H9 (cell line): ENCODE measurements around the gene RPS27. TPM values are rescaled to one million over a fixed set of nuclear protein-coding genes. Genes with fewer than 3 reads are reported as not detected.

Experiments used
- DNase-seq: peaks from one replicate; pipeline ENCODE4 v3.0.0-alpha.2; 2017
- H2AFZ ChIP-seq: one replicate; pipeline ENCODE4 v1.6.1; 2013; ENCODE audit warnings: mild to moderate bottlenecking, low read length, control low read depth, moderate library complexity
- H2AK5ac ChIP-seq: 2 replicates; pipeline ENCODE4 v1.6.1; 2013; ENCODE audit warnings: low read length, control low read depth, mixed read lengths; ENCODE audit not compliant: insufficient read length
- H2BK120ac ChIP-seq: one replicate; pipeline ENCODE4 v1.6.1; 2013; ENCODE audit warnings: low read depth, mild to moderate bottlenecking, low read length, control low read depth, inconsistent platforms; ENCODE audit not compliant: poor library complexity, severe bottlenecking
- H2BK12ac ChIP-seq: 2 replicates; pipeline ENCODE4 v1.6.1; 2013; ENCODE audit warnings: low read length, control low read depth, mixed read lengths, low read depth; ENCODE audit not compliant: insufficient read length
- H2BK15ac ChIP-seq: 2 replicates; pipeline ENCODE4 v1.6.1; 2013; ENCODE audit warnings: low read depth, low read length, control low read depth
- H2BK20ac ChIP-seq: one replicate; pipeline ENCODE4 v1.6.1; 2013; ENCODE audit warnings: low read depth, mild to moderate bottlenecking, low read length, control low read depth, inconsistent platforms; ENCODE audit not compliant: poor library complexity, severe bottlenecking
- H2BK5ac ChIP-seq: 2 replicates; pipeline ENCODE4 v1.6.1; 2013; ENCODE audit warnings: low read length, control low read depth, mixed read lengths; ENCODE audit not compliant: insufficient read length
- H3K14ac ChIP-seq: 2 replicates; pipeline ENCODE4 v1.6.1; 2013; ENCODE audit warnings: low read length, control low read depth; ENCODE audit not compliant: insufficient read depth
- H3K18ac ChIP-seq: 2 replicates; pipeline ENCODE4 v1.6.1; 2013; ENCODE audit warnings: low read depth, mild to moderate bottlenecking, mixed read lengths, low read length, control low read depth; ENCODE audit not compliant: insufficient read length
- H3K23ac ChIP-seq: 2 replicates; pipeline ENCODE4 v1.6.1; 2013; ENCODE audit warnings: low read length, control low read depth, mixed read lengths, low read depth; ENCODE audit not compliant: insufficient read length
- H3K23me2 ChIP-seq: 2 replicates; pipeline ENCODE4 v1.6.1; 2013; ENCODE audit warnings: low read depth, mild to moderate bottlenecking, mixed read lengths, low read length, control low read depth; ENCODE audit not compliant: insufficient read length, poor library complexity, severe bottlenecking
- H3K27ac ChIP-seq: 2 replicates; pipeline ENCODE4 v1.5.1; 2013; ENCODE audit warnings: low read length, control low read depth, mixed read lengths, low read depth; ENCODE audit not compliant: insufficient read length
- H3K27me3 ChIP-seq: 2 replicates; pipeline ENCODE4 v1.6.1; 2013; ENCODE audit warnings: low read length, control low read depth, inconsistent platforms; ENCODE audit not compliant: insufficient read depth
- H3K4ac ChIP-seq: 2 replicates; pipeline ENCODE4 v1.6.1; 2013; ENCODE audit warnings: low read depth, mild to moderate bottlenecking, control low read depth, inconsistent platforms, low read length, moderate library complexity
- H3K4me1 ChIP-seq: 2 replicates; pipeline ENCODE4 v1.6.1; 2013; ENCODE audit warnings: low read length, control low read depth, inconsistent platforms; ENCODE audit not compliant: insufficient read depth
- H3K4me2 ChIP-seq: 2 replicates; pipeline ENCODE4 v1.6.1; 2013; ENCODE audit warnings: low read length, control low read depth, mixed read lengths; ENCODE audit not compliant: insufficient read length, insufficient read depth
- H3K56ac ChIP-seq: 2 replicates; pipeline ENCODE4 v1.6.1; 2013; ENCODE audit warnings: low read depth, mild to moderate bottlenecking, mixed read lengths, low read length, control low read depth; ENCODE audit not compliant: insufficient read length
- H3K79me1 ChIP-seq: 2 replicates; pipeline ENCODE4 v1.6.1; 2013; ENCODE audit warnings: low read depth, mild to moderate bottlenecking, moderate library complexity, low read length, control low read depth, inconsistent platforms; ENCODE audit not compliant: insufficient read depth, poor library complexity, severe bottlenecking
- H3K79me2 ChIP-seq: 2 replicates; pipeline ENCODE4 v1.6.1; 2013; ENCODE audit warnings: low read length, control low read depth, inconsistent platforms; ENCODE audit not compliant: insufficient read depth
- H3K9ac ChIP-seq: 2 replicates; pipeline ENCODE4 v1.6.1; 2013; ENCODE audit warnings: low read length, control low read depth, mixed read lengths; ENCODE audit not compliant: insufficient read length; ENCODE audit errors: extremely low read depth
- H3K9me3 ChIP-seq: one replicate; pipeline ENCODE4 v1.6.1; 2013; ENCODE audit warnings: low read depth, low read length, inconsistent platforms; ENCODE audit not compliant: control insufficient read depth
- H3T11ph ChIP-seq: one replicate; pipeline ENCODE4 v1.6.1; 2013; ENCODE audit warnings: mild to moderate bottlenecking, low read length, control low read depth, inconsistent platforms
- H4K20me1 ChIP-seq: one replicate; pipeline ENCODE4 v1.6.1; 2013; ENCODE audit not compliant: control insufficient read depth, insufficient read length, insufficient read depth
- H4K5ac ChIP-seq: 2 replicates; pipeline ENCODE4 v1.6.1; 2013; ENCODE audit warnings: low read depth, mild to moderate bottlenecking, mixed read lengths, low read length, control low read depth; ENCODE audit not compliant: insufficient read length
- H4K8ac ChIP-seq: replicated peaks from 2 replicates; pipeline ENCODE4 v1.6.1; 2013; ENCODE audit warnings: low read length, control low read depth, mixed read lengths, low read depth; ENCODE audit not compliant: insufficient read length
- H4K91ac ChIP-seq: 2 replicates; pipeline ENCODE4 v1.6.1; 2013; ENCODE audit warnings: low read depth, mild to moderate bottlenecking, moderate library complexity, mixed read lengths, low read length, control low read depth; ENCODE audit not compliant: insufficient read length
- H3K27ac Mint-ChIP-seq, 3 experiments: 2 replicates in 2 of 3; 3 replicates in 1 of 3; pipeline ENCODE4 v1.8.0; 2020 to 2021; ENCODE audit warnings: mixed read lengths in 3 of 3, mild to moderate bottlenecking in 1 of 3, moderate library complexity in 1 of 3
- H3K27me3 Mint-ChIP-seq: 2 replicates; pipeline ENCODE4 v1.8.0; 2021; ENCODE audit warnings: low read depth, mild to moderate bottlenecking, moderate library complexity, mixed read lengths
- H3K36me3 Mint-ChIP-seq, 3 experiments: 2 replicates in 2 of 3; 3 replicates in 1 of 3; pipeline ENCODE4 v1.8.0; 2020 to 2021; ENCODE audit warnings: low read depth in 3 of 3, mixed read lengths in 3 of 3; ENCODE audit not compliant: insufficient read depth in 1 of 3
- H3K4me1 Mint-ChIP-seq, 2 experiments: 2 replicates each; pipeline ENCODE4 v1.8.0; 2020; ENCODE audit warnings: mixed read lengths in 2 of 2
- H3K4me3 Mint-ChIP-seq, 2 experiments: 2 replicates in 1 of 2; 3 replicates in 1 of 2; pipeline ENCODE4 v1.8.0; 2020 to 2021; ENCODE audit warnings: mild to moderate bottlenecking in 2 of 2, mixed read lengths in 2 of 2, moderate library complexity in 1 of 2
- H3K9me3 Mint-ChIP-seq, 2 experiments: 2 replicates in 1 of 2; 3 replicates in 1 of 2; pipeline ENCODE4 v1.8.0; 2020; ENCODE audit warnings: mild to moderate bottlenecking in 2 of 2, mixed read lengths in 2 of 2, moderate library complexity in 1 of 2
- WGBS: extraction: QIAGEN DNeasy Blood & Tissue Kit; methylation state at CpG from one replicate; pipeline ENCODE4 v1.1.7; 2013; ENCODE audit warnings: missing lambda C conversion rate, low lambda C conversion rate, mixed read lengths; ENCODE audit not compliant: insufficient read length; ENCODE audit errors: extremely low coverage; 5-methylcytosine and 5-hydroxymethylcytosine counted together
- total RNA-seq: library from RNA; stranded (reverse); gene quantifications from 2 replicates; pipeline ENCODE4 v1.2.1, GENCODE V29; 2021
- TF ChIP-seq, protein P1 (sequence below): fragments of 200-600 bp; sonication (generic); conservative IDR thresholded peaks from 3 replicates; pipeline ENCODE4 v1.8.0; 2021; ENCODE audit warnings: antibody characterized with exemption, mild to moderate bottlenecking

The RPS27 gene
- total RNA-seq, 1 experiment from 2014 or later: 2,321 TPM

DNA sequence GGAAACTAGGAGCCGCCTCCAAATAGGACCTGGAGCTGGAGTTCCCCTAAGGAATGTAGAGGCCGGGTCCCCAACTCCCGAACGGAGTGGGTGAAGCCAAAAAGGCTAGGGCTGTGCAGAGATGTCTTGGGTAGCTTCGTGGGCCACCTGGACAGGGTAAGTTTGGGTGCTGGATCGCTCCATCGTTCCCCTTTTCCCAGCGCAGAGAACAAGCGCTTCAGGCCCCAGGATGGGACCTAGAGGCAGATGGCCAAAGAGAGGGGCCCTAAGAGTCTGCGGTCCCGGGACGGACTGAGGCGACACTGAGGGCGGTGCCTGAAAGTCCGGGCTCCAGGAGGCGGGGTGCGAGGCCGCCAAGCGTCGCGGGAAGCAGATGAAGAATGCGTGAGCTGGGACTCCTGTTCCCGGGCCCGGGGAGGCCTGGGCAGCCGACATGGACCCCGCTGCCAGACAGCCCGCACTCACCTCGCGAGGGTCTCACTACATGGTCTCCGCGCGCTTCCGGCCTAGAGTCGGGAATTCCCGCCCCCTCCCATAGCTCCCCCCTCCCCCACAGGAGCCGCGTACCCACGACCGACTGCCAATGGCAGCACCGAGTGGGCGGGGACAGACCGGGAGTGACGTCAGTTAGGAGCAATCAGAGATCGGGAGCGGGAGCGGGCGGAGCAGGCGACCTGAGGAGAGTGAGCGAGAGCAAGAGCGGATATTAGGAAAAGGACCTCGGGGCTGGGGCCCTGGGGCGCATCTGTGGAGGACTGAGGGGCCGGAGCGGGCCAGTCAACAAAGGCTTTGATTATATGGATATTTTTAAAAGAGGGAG lies 27.3 kb upstream of the RPS27 start, which contains the start of gene SLC39A1:
TSS of gene SLC39A1 (minus strand) at position 508 of the 820 bp plus-strand sequence. CDS start 822 bp downstream, outside the sequence.
- H3K4me1 Mint-ChIP-seq: peaks cover 47 to 64% of the 10 kb centered on the region in 2 experiments
- Histone ChIP-seq H4K8ac (no peak within 1 kb of the TSS), H4K5ac (peak within 1 kb of the TSS; percentile 73), H2AFZ (no peak within 1 kb of the TSS), H3K9me3 (no peaks in the 10 kb centered on the region), H3K27ac (peak within 1 kb of the TSS; percentile 97), H2AK5ac (no peak within 1 kb of the TSS), H3K79me1 (peaks cover 8% of the 10 kb centered on the region), H2BK12ac (no peak within 1 kb of the TSS), H4K20me1 (no peaks in the 10 kb centered on the region), H2BK15ac (no peak within 1 kb of the TSS), H3K79me2 (peaks cover 17% of the 10 kb centered on the region; the same call in 1 of the 2 replicates), H3K27me3 (no peaks in the 10 kb centered on the region), H3T11ph (no peak within 1 kb of the TSS), H3K23ac (no peak within 1 kb of the TSS), H2BK20ac (no peak within 1 kb of the TSS), H3K4me2 (peak within 1 kb of the TSS; percentile 96), H3K14ac (peak within 1 kb of the TSS; percentile 79; the same call in 1 of the 2 replicates), H3K56ac (no peak within 1 kb of the TSS), H3K23me2 (peaks cover 29% of the 10 kb centered on the region), H2BK120ac (no peak within 1 kb of the TSS), H4K91ac (peak within 1 kb of the TSS; percentile 31), H3K4ac (no peak within 1 kb of the TSS; the same call in 1 of the 2 replicates), H3K4me1 (no peaks in the 10 kb centered on the region), H2BK5ac (peak within 1 kb of the TSS; percentile 60), H3K18ac (peak within 1 kb of the TSS; percentile 74), H3K9ac (peak within 1 kb of the TSS; percentile 96)
- peak within 1 kb of the TSS; percentile 89 to 94 for H3K4me3 Mint-ChIP-seq
- no peaks in the 10 kb centered on the region for H3K27me3 Mint-ChIP-seq
- peak within 1 kb of the TSS; percentile 98 to 99 (median 99) for H3K27ac Mint-ChIP-seq
- peaks cover 31 to 40% (median 36%) of the 10 kb centered on the region in 3 experiments for H3K36me3 Mint-ChIP-seq
- WGBS: no CpG with 5 or more reads among the region's 54 CpGs
- TF ChIP-seq, protein P1, sequence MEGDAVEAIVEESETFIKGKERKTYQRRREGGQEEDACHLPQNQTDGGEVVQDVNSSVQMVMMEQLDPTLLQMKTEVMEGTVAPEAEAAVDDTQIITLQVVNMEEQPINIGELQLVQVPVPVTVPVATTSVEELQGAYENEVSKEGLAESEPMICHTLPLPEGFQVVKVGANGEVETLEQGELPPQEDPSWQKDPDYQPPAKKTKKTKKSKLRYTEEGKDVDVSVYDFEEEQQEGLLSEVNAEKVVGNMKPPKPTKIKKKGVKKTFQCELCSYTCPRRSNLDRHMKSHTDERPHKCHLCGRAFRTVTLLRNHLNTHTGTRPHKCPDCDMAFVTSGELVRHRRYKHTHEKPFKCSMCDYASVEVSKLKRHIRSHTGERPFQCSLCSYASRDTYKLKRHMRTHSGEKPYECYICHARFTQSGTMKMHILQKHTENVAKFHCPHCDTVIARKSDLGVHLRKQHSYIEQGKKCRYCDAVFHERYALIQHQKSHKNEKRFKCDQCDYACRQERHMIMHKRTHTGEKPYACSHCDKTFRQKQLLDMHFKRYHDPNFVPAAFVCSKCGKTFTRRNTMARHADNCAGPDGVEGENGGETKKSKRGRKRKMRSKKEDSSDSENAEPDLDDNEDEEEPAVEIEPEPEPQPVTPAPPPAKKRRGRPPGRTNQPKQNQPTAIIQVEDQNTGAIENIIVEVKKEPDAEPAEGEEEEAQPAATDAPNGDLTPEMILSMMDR: no peak
- peak; percentile 99 for DNase-seq
- H3K9me3 Mint-ChIP-seq: peaks cover 0 to 4% of the 10 kb centered on the region in 2 experiments; a peak in 2 of 5 replicates
